IPS DF 6.9 (cell line): Measurements from ENCODE around the gene MAST4.

Experiments
- DNase-seq: peaks from one replicate; pipeline ENCODE4 v3.0.0-alpha.2; 2013; ENCODE audit warnings: low read depth, low spot score
- H3K27ac ChIP-seq: one replicate; pipeline ENCODE4 v1.5.1; 2013; ENCODE audit warnings: low read length, control low read depth
- H3K27me3 ChIP-seq: 2 replicates; pipeline ENCODE4 v1.6.1; 2013; ENCODE audit warnings: mild to moderate bottlenecking, low read length; ENCODE audit not compliant: control insufficient read depth, insufficient read depth
- H3K36me3 ChIP-seq: 2 replicates; pipeline ENCODE4 v1.6.1; 2013; ENCODE audit warnings: low read length; ENCODE audit not compliant: control insufficient read depth, insufficient read depth
- H3K4me1 ChIP-seq: 2 replicates; pipeline ENCODE4 v1.6.1; 2013; ENCODE audit warnings: low read length; ENCODE audit not compliant: control insufficient read depth, insufficient read depth
- H3K4me3 ChIP-seq: 2 replicates; pipeline ENCODE4 v1.5.1; 2013; ENCODE audit warnings: mild to moderate bottlenecking, low read length
- H3K9me3 ChIP-seq: 2 replicates; pipeline ENCODE4 v1.6.1; 2013; ENCODE audit warnings: low read length, inconsistent platforms; ENCODE audit not compliant: control insufficient read depth, insufficient read depth
- WGBS: extraction: QIAGEN DNeasy Blood & Tissue Kit; methylation state at CpG from one replicate; pipeline ENCODE4 v1.1.7; 2013; ENCODE audit warnings: mixed read lengths, missing lambda C conversion rate; ENCODE audit not compliant: insufficient read length, insufficient coverage; 5-methylcytosine and 5-hydroxymethylcytosine counted together

Gene MAST4

GRCh38 chr5:67015541-67016191, 419.5 kb downstream of the MAST4 start:
- H3K9me3 ChIP-seq: no peaks in the 10 kb centered on the region
- H3K4me1 ChIP-seq: peaks cover 3% of the 10 kb centered on the region; the same call in 1 of the 2 replicates
- no peak overlapping the region for H3K27ac ChIP-seq
- DNase-seq: no peak
- no peaks in the 10 kb centered on the region for H3K27me3 ChIP-seq
- no CpG with 5 or more reads among the region's 8 CpGs for WGBS
- H3K36me3 ChIP-seq: no peaks in the 10 kb centered on the region
- no peak overlapping the region for H3K4me3 ChIP-seq

DNA sequence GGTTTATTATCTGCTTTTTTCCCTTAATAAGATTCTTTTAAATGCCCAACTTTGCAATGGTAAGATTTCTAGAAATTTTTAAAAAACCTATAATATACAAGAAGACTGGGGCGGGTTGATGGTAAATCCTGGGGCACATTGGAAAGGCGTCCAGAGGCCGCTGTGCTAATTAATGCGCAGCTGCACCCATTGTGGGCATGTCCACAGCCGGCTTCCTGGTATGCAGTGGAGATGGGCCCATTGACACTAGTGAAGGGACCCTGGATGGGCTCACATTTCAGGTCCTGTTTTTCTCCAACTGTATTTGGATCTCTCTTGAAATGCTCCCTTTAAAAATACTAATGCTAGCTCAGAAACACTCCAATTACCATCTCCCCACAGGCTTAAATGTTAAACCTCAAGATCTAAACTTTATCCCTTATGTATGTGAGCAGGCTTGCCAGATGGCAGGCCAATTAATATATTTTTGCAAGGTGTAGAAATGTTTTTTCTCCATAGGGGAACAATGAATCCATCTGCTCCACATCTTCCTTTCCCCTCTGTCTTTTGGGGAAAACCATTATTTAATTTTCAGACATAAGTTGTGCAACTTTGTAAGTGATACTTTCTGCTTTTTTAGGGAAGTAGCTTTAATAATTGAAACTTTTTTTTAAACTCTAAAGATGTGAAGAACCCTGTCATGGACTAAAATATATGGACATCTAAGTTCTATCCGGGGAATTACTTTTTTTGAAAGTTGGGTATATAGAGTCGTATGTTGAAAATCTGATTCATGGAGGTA, 423.1 kb downstream of the MAST4 start:
- Histone ChIP-seq H3K27ac (no peak overlapping the region), H3K36me3 (no peaks in the 10 kb centered on the region), H3K9me3 (no peaks in the 10 kb centered on the region), H3K27me3 (no peaks in the 10 kb centered on the region), H3K4me1 (no peaks in the 10 kb centered on the region), H3K4me3 (no peak overlapping the region)
- DNase-seq: no peak
- no CpG with 5 or more reads among the region's 7 CpGs for WGBS

DNA sequence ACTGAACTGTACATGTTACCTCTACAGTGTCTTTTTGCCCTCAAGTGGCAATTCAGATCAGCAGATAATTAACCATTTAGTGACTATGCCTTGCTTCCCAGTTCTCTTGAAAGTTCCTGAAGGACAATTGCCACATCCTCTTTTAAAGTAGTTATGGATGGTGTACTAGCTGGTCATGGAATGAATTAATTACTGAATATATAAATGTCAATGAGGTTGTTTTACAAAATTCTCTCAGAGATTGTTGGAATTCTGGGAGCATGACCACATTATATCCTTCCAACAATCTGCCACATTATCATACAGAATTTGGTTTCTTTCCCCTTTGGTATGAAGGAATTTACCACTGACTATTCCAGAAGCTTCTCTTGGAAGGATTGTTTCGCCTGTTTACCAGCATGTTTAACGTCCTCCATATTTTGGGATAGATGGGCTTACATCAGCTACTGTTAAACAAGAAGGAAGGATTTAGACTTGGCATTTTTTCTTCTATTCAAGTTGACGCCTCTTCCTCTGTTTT, 424.0 kb downstream of the MAST4 start:
- DNase-seq: no peak
- no CpG with 5 or more reads among the region's 3 CpGs for WGBS
- no peaks in the 10 kb centered on the region for H3K27me3 ChIP-seq

GRCh38 chr5:67021031-67021430, 424.8 kb downstream of the MAST4 start:
- no CpG with 5 or more reads among the region's 1 CpG for WGBS
- no peak overlapping the region for H3K27ac ChIP-seq
- H3K9me3 ChIP-seq: no peaks in the 10 kb centered on the region
- DNase-seq: no peak
- H3K27me3 ChIP-seq: no peaks in the 10 kb centered on the region
- no peak overlapping the region for H3K4me3 ChIP-seq
- H3K36me3 ChIP-seq: no peaks in the 10 kb centered on the region
- no peaks in the 10 kb centered on the region for H3K4me1 ChIP-seq

More for the DNA sequence above, 424.0 kb downstream of the MAST4 start:
- H3K9me3 ChIP-seq: no peaks in the 10 kb centered on the region
- H3K4me3 ChIP-seq: no peak overlapping the region
- no peaks in the 10 kb centered on the region for H3K36me3 ChIP-seq
- H3K4me1 ChIP-seq: no peaks in the 10 kb centered on the region
- H3K27ac ChIP-seq: no peak overlapping the region

DNA sequence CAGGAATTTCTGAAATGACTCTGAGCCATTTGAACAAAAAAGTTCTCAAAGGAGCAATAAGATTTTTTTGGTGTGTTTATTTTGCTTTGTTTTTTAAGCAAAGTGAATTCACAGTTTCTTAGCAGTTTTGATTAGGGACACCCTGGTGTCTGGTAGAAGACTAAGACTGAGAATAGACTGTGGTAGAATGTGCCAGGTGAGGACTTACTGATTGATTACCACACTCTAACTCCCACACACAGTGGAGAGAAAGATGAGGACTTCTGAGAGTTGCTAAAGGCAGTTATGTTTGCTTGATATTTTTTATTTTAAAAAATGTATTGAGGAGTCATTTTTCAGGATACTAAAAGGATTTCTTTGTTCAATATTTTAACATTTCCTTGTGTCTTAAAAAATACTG, 425.3 kb downstream of the MAST4 start:
- DNase-seq: no peak
- H3K36me3 ChIP-seq: no peaks in the 10 kb centered on the region
- H3K9me3 ChIP-seq: no peaks in the 10 kb centered on the region
- no peak overlapping the region for H3K27ac ChIP-seq
- H3K4me3 ChIP-seq: no peak overlapping the region
- no peaks in the 10 kb centered on the region for H3K4me1 ChIP-seq
- no peaks in the 10 kb centered on the region for H3K27me3 ChIP-seq

DNA sequence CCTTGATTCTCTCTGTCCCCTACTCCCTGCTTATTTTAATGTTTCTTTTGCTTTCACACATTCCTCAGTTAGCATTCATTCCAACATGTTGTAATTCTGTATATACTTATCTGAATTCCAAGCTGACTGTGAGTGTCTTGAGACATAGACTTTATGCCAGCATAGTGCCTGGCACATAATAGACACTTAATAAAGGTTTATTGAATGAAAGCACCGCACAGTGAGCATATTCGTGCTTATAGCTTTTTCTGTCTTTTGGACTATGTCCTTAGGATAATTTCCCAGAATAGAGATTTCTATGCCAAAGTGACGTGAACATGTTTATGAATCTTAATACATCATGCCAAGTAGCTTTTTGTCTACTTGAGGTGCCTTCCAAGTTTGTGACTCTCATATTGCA, 425.8 kb downstream of the MAST4 start:
- Histone ChIP-seq H3K4me3 (no peak overlapping the region), H3K4me1 (no peaks in the 10 kb centered on the region), H3K36me3 (no peaks in the 10 kb centered on the region), H3K9me3 (no peaks in the 10 kb centered on the region), H3K27ac (no peak overlapping the region), H3K27me3 (no peaks in the 10 kb centered on the region)
- DNase-seq: no peak
- WGBS: no CpG with 5 or more reads among the region's 3 CpGs

- DNase-seq: no peak
- Histone ChIP-seq H3K4me3 (no peak overlapping the region), H3K27me3 (no peaks in the 10 kb centered on the region), H3K9me3 (no peaks in the 10 kb centered on the region), H3K27ac (no peak overlapping the region), H3K36me3 (no peaks in the 10 kb centered on the region), H3K4me1 (no peaks in the 10 kb centered on the region)
- no CpG with 5 or more reads among the region's 2 CpGs for WGBS
These were observed 429.3 kb downstream of the MAST4 start for GRCh38 chr5:67025457-67025856.

- WGBS: no CpG with 5 or more reads among the region's 1 CpG
- no peaks in the 10 kb centered on the region for H3K27me3 ChIP-seq
- H3K4me1 ChIP-seq: no peaks in the 10 kb centered on the region
- H3K4me3 ChIP-seq: no peak overlapping the region
- no peaks in the 10 kb centered on the region for H3K36me3 ChIP-seq
- no peaks in the 10 kb centered on the region for H3K9me3 ChIP-seq
- H3K27ac ChIP-seq: no peak overlapping the region
- DNase-seq: no peak
These were observed 430.1 kb downstream of the MAST4 start for GRCh38 chr5:67026278-67026677.

DNA sequence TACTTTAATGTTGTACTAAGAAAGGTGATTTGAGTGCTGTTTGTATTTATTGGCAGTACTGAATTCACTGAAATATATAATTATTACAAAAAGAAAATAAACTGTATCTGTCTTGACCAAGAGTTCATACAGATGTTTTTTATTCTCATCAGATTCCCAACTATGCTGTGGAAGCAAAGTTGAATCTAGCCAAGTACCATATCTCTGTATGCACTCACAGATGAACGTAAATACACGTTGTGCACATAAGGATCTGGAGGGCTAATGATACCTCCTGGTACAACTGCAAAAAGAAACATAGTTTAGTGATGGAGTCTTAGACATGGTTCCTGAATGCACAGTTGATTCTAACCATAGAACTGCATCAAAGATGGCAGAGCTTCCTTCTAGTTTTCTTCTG, 431.0 kb downstream of the MAST4 start:
- DNase-seq: no peak
- no peak overlapping the region for H3K4me3 ChIP-seq
- WGBS: no CpG with 5 or more reads among the region's 2 CpGs
- H3K27ac ChIP-seq: no peak overlapping the region
- H3K36me3 ChIP-seq: no peaks in the 10 kb centered on the region
- H3K4me1 ChIP-seq: no peaks in the 10 kb centered on the region
- no peaks in the 10 kb centered on the region for H3K9me3 ChIP-seq
- H3K27me3 ChIP-seq: no peaks in the 10 kb centered on the region

- no peak overlapping the region for H3K4me3 ChIP-seq
- DNase-seq: no peak
- H3K9me3 ChIP-seq: no peaks in the 10 kb centered on the region
- WGBS: no CpG with 5 or more reads among the region's 4 CpGs
- no peaks in the 10 kb centered on the region for H3K36me3 ChIP-seq
- no peak overlapping the region for H3K27ac ChIP-seq
- H3K27me3 ChIP-seq: no peaks in the 10 kb centered on the region
- no peaks in the 10 kb centered on the region for H3K4me1 ChIP-seq
These were observed 432.2 kb downstream of the MAST4 start for GRCh38 chr5:67028371-67028770.
